ENCODE data around the gene SREBF2. TPM values are rescaled to one million over a fixed set of nuclear protein-coding genes. Genes with fewer than 3 reads are reported as not detected.
A peak's percentile ranks its signal among the peaks of the same experiment; 100 is the strongest.

Gene SREBF2
- total and polyA plus RNA-seq, 2 of the 13 experiments (the other 11 are each of a cell fraction or from before 2014, with no cell fraction given): 53.8 to 72.6 TPM

DNA sequence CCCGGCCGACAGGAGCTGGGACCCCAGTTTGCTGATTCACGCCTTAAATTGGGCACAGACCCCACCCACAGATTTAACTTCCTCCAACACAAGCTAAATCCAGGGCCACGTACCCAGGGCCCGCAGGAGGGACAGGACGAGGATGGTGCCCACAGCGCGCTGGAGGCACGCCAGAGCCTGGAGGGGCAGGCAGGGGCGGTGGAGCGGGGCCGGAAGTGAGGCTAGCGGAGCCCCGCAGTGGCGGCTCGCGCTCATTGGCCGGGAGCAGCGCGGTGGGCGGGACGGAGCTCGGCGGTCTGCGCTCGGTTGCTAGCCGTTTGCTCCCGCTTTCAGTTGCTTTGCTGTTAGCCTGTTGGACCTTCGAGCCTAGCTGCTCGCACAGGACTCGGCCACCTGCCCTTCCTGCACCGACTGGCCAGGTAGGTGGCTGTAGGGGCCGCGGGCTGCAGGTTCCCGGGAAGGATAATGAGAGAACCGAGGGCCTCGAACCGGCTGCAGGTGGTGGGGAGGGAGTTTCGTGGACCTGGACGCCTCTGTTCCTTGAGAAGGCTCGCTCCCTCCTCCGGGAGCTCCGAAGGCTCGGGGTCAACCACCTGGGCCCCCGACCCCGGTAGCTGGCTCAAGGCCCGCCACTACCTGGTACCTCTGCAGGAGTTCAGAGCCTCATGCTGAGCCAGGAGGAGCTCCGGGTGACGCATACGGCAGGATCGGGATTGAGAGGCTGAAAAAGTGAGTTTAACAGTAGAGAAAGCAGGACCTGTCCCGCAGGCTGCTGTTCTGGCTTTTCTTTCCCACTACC, 32.4 kb upstream of the SREBF2 start, which contains the start of gene CCDC134 (continued):
- TF ChIP-seq SIX4 (CRISPR knock-in tag; IDR thresholded peaks at IDR 0.05): peak; percentile 43; the same call in 1 of the 2 replicates
- TF ChIP-seq RFX5 (IDR thresholded peaks at IDR 0.05; ENCODE audit: low read depth, low read length): peak; percentile 40; the same call in 1 of the 2 replicates
- TF ChIP-seq MTF1 (CRISPR knock-in tag; IDR thresholded peaks at IDR 0.05): no peak
- TF ChIP-seq, protein P1, sequence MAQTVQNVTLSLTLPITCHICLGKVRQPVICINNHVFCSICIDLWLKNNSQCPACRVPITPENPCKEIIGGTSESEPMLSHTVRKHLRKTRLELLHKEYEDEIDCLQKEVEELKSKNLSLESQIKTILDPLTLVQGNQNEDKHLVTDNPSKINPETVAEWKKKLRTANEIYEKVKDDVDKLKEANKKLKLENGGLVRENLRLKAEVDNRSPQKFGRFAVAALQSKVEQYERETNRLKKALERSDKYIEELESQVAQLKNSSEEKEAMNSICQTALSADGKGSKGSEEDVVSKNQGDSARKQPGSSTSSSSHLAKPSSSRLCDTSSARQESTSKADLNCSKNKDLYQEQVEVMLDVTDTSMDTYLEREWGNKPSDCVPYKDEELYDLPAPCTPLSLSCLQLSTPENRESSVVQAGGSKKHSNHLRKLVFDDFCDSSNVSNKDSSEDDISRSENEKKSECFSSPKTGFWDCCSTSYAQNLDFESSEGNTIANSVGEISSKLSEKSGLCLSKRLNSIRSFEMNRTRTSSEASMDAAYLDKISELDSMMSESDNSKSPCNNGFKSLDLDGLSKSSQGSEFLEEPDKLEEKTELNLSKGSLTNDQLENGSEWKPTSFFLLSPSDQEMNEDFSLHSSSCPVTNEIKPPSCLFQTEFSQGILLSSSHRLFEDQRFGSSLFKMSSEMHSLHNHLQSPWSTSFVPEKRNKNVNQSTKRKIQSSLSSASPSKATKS (CRISPR knock-in tag; IDR thresholded peaks at IDR 0.05): no peak
- TF ChIP-seq TEAD2 (CRISPR knock-in tag; IDR thresholded peaks at IDR 0.05): no peak
- TF ChIP-seq, protein P2, sequence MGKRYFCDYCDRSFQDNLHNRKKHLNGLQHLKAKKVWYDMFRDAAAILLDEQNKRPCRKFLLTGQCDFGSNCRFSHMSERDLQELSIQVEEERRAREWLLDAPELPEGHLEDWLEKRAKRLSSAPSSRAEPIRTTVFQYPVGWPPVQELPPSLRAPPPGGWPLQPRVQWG (CRISPR knock-in tag; IDR thresholded peaks at IDR 0.05; ENCODE audit: borderline replicate concordance, low read depth): no peak
- peak; percentile 64 for TF ChIP-seq ZNF772 (CRISPR knock-in tag; IDR thresholded peaks at IDR 0.05)
- TF ChIP-seq ZNF678 (CRISPR knock-in tag; IDR thresholded peaks at IDR 0.05): peak; percentile 71; the same call in 1 of the 2 replicates
- peak; percentile 100 for TF ChIP-seq TAF1 (CRISPR knock-in tag; IDR thresholded peaks at IDR 0.05)
- TF ChIP-seq ISX (CRISPR knock-in tag; conservative IDR thresholded peaks at IDR 0.05): 0 out of 2 replicates have a peak, but pooled peaks have one; percentile 69
- no peak for TF ChIP-seq ZNF770 (CRISPR knock-in tag; IDR thresholded peaks at IDR 0.05)
- 0 out of 2 replicates have a peak, but pooled peaks have one; percentile 45 for TF ChIP-seq ZNF317 (CRISPR knock-in tag; IDR thresholded peaks at IDR 0.05)
- TF ChIP-seq AGO1 (IDR thresholded peaks at IDR 0.05; ENCODE audit: low read depth, low read length, poor library complexity, severe bottlenecking): peak; percentile 36
- TF ChIP-seq HINFP (CRISPR knock-in tag; IDR thresholded peaks at IDR 0.05; ENCODE audit: low read depth): peak; percentile 52; the same call in 1 of the 2 replicates
- peak; percentile 93 for TF ChIP-seq POLR2G (IDR thresholded peaks at IDR 0.05; ENCODE audit: low read depth, low read length)
- TF ChIP-seq ZBTB46 (CRISPR knock-in tag; IDR thresholded peaks at IDR 0.05; ENCODE audit: borderline replicate concordance): no peak
- TF ChIP-seq KAT7 (CRISPR knock-in tag; IDR thresholded peaks at IDR 0.05; ENCODE audit: borderline replicate concordance): peak; percentile 74
- TF ChIP-seq FOXA3 (CRISPR knock-in tag; IDR thresholded peaks at IDR 0.05): peak; percentile 45
- no peak for TF ChIP-seq SCMH1 (CRISPR knock-in tag; IDR thresholded peaks at IDR 0.05; ENCODE audit: borderline replicate concordance)
- no peak for TF ChIP-seq ARNTL (CRISPR knock-in tag; IDR thresholded peaks at IDR 0.05)
- no peak for TF ChIP-seq SP140L (CRISPR knock-in tag; IDR thresholded peaks at IDR 0.05; ENCODE audit: borderline replicate concordance)

Data from HepG2 (cell line).